T-helper 9 cell (primary cell): ENCODE results near the gene NMNAT2.

Source experiments
- DNase-seq: peaks from one replicate; pipeline ENCODE4 v3.0.0-alpha.2; 2020

The NMNAT2 gene

GRCh38 chr1:183363972-183364371, 54.2 kb downstream of the NMNAT2 start:
- no peak for DNase-seq

- DNase-seq: no peak
These were observed 57.1 kb downstream of the NMNAT2 start for GRCh38 chr1:183361081-183361480.

- no peak for DNase-seq
These were observed 57.7 kb downstream of the NMNAT2 start for GRCh38 chr1:183360473-183360872.

GRCh38 chr1:183356534-183357182, 61.5 kb downstream of the NMNAT2 start:
- no peak for DNase-seq

GRCh38 chr1:183355797-183356196, 62.4 kb downstream of the NMNAT2 start:
- DNase-seq: no peak

- no peak for DNase-seq
These were observed 63.0 kb downstream of the NMNAT2 start for GRCh38 chr1:183355181-183355580.

GRCh38 chr1:183353597-183353996, 64.6 kb downstream of the NMNAT2 start:
- no peak for DNase-seq

GRCh38 chr1:183349201-183349711, 68.9 kb downstream of the NMNAT2 start:
- no peak for DNase-seq

GRCh38 chr1:183346276-183346732, 71.9 kb downstream of the NMNAT2 start:
- DNase-seq: no peak

- DNase-seq: no peak
These were observed 78.5 kb downstream of the NMNAT2 start for GRCh38 chr1:183339556-183340167.

- no peak for DNase-seq
These were observed 87.0 kb downstream of the NMNAT2 start for GRCh38 chr1:183331091-183331742.

- DNase-seq: no peak
These were observed 87.8 kb downstream of the NMNAT2 start for GRCh38 chr1:183330335-183330734.

GRCh38 chr1:183328371-183328770, 89.8 kb downstream of the NMNAT2 start:
- no peak for DNase-seq

- DNase-seq: no peak
These were observed 90.5 kb downstream of the NMNAT2 start for GRCh38 chr1:183327434-183328290.

- no peak for DNase-seq
These were observed 94.1 kb downstream of the NMNAT2 start for GRCh38 chr1:183323849-183324683.

GRCh38 chr1:183319606-183320005, 98.6 kb downstream of the NMNAT2 start:
- DNase-seq: no peak

- DNase-seq: no peak
These were observed 99.1 kb downstream of the NMNAT2 start for GRCh38 chr1:183319051-183319450.

GRCh38 chr1:183318433-183318832, 99.7 kb downstream of the NMNAT2 start:
- no peak for DNase-seq

- no peak for DNase-seq
These were observed 102.0 kb downstream of the NMNAT2 start for GRCh38 chr1:183315991-183316758.

GRCh38 chr1:183313063-183313462, 105.1 kb downstream of the NMNAT2 start:
- DNase-seq: no peak
